COLO829 (cell line): ENCODE data around the gene CHMP2A.
"Not testable (repeated sequence)": the region's sequence is repeated elsewhere in the genome, so short reads cannot be mapped to it uniquely, and the experiment has no call there.

Experiments used
- DNase-seq: peaks from one replicate; pipeline ENCODE4 v3.0.0; 2012; ENCODE audit warnings: low spot score

The CHMP2A gene

DNA sequence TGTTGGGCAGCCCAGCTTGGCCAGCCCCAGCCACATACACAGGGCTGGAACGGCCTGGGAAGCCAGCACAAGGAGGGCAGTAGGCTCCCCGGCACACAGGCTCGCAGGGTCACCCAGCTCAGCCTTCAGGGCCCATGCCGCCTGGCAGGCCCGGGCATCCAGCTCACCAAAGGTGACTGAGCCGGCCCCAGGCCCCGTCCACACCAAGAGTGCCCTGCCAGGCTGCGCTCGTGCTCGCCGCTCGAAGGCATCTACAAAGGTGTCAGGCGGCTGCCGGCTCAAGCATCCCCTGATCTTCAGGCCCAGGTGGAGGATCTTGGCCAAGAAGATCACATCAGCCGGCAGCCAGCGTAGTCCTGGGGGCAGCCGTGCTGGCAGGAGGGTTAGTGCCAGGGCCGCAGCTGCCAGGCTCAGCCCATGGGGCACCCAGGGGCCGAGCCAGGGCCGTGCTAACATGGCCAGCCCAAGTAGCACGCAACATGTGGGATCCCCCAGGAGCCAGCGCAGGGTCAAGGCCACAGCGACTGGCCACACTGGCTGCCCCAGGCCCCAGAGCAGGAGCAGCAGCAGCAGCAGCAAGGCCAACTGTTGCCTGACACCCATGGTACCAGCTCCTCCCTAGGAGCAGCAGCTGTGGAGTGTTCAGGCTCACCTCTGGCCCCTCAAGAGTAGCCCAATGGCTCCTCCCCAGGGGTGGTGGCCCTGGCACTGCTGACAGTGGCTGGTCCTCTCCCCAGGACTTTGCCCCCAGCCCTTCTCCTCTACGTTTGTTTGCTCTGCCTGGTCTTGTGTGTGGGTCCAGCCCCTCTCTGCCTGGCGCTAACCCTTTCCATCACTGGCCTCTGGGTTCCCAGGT lies 43.3 kb downstream of the CHMP2A start, which contains the start of gene SLC27A5:
SLC27A5 (minus strand) TSS at position 640 of the 856 bp plus-strand sequence; CDS start at position 603, 37 bp downstream.
- DNase-seq = no peak

DNA sequence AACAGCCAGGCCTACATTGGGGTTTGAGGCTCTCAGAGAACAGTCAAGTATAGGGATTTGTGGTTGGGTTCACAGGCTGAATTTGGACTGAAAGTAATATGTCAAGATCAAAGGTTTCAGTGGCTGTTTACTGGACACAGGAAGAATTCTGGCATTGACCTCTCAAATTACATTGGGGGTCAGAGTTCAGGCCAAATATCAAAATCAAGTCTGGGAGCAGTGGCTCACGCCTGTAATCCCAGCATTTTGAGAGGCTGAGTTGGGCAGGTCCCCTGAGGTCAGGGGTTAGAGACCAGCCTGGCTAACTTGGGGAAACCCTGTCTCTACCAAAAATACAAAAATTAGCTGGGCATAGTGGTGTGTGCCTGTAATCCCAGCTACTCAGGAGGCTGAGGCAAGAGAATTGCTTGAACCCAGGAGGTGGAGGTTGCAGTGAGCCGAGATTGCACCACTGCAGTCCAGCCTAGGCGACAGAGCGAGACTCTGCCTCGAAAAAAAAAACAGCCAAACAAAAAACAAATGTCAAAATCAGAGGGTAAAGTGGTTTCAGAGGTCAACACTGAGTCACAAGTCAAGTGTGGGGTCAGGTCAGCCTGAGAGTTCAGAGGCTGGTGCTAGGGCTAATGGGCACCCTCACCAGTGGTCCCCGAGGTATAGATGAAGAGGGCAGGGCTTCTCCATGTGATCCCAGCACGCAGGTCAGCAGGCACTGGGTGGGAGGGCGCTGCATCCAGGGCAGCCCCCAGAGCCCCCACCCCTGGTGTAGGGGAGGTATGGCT lies 44.6 kb downstream of the CHMP2A start:
- no peak for DNase-seq

DNA sequence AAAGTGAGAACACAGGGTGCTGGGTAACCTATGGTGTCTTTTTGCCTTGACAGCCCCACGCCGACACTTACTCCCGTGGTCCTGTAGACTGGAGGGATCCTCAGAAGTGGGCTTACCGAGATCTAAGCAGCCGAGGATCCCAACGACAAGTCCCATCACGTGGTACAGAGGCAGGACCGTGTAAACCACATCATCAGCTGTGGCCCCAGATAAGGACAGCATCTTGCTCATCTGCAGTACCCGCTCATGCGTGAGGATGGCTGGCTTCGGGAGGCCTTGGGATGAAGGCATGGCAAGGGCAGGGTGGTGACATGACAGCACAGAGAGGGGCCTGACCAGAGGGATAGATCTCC lies 45.2 kb downstream of the CHMP2A start:
- no peak for DNase-seq

DNA sequence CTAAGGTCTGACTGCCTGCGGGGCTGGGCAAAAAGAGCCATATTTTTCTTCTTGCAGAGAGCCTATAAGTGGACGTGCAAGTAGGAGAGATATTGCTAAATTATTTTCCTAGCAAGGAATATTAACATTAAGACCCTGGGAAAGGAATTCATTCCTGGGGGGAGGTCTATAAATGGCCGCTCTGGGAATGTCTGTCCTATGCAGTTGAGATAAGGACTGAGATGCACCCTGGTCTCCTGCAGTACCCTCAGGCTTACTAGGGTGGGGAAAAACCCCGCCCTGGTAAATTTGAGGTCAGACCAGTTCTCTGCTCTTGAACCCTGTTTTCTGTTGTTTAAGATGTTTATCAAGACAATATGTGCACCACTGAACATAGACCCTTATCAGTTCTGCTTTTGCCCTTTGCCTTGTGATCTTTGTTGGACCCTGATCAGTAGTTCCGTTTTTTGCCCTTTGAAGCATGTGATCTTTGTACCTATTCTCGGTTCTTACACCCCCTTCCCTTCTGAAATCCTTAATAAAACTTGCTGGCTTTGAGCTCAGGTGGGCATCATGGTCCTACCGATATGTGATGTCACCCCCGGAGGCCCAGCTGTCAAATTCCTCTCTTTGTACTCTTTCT lies 47.2 kb downstream of the CHMP2A start:
- not testable (repeated sequence) for DNase-seq
